SK-N-SH treated with all-trans-retinoic acid at 6 μM for 48 hours (cell line): Measurements from ENCODE around the gene SWSAP1.

Experiments used
- ARNTL ChIP-seq: fragments of 450-650 bp; formaldehyde crosslinking; IDR thresholded peaks from 2 replicates; pipeline ENCODE4 v1.5.0; 2020; ENCODE audit warnings: low read depth, mild to moderate bottlenecking, moderate library complexity, borderline replicate concordance
- BACH2 ChIP-seq: fragments of 250-450 bp; sonication (Bioruptor Pico); IDR thresholded peaks from 2 replicates; pipeline ENCODE4 v1.9.0; 2021; ENCODE audit warnings: mild to moderate bottlenecking, borderline replicate concordance
- CSDC2 ChIP-seq: fragments of 250-450 bp; sonication (Bioruptor Pico); IDR thresholded peaks from 2 replicates; pipeline ENCODE4 v1.5.0; 2020; ENCODE audit warnings: mild to moderate bottlenecking, moderate library complexity
- ESRRG ChIP-seq: fragments of 250-450 bp; sonication (Bioruptor Pico); IDR thresholded peaks from 2 replicates; pipeline ENCODE4 v1.6.1; 2021; ENCODE audit warnings: mild to moderate bottlenecking
- PPARA ChIP-seq: fragments of 250-450 bp; sonication (Bioruptor Pico); IDR thresholded peaks from 2 replicates; pipeline ENCODE4 v1.5.0; 2020; ENCODE audit warnings: mild to moderate bottlenecking, borderline replicate concordance
- SNAI2 ChIP-seq: fragments of 250-450 bp; sonication (Bioruptor Pico); IDR thresholded peaks from 2 replicates; pipeline ENCODE4 v1.5.0; 2020; ENCODE audit warnings: mild to moderate bottlenecking, moderate library complexity
- ZC3H10 ChIP-seq: fragments of 250-450 bp; sonication (Bioruptor Pico); IDR thresholded peaks from 2 replicates; pipeline ENCODE4 v1.5.1; 2021; ENCODE audit warnings: mild to moderate bottlenecking, moderate library complexity
- ZFP3 ChIP-seq: fragments of 250-450 bp; sonication (Bioruptor Pico); IDR thresholded peaks from 2 replicates; pipeline ENCODE4 v1.5.0; 2020; ENCODE audit warnings: mild to moderate bottlenecking, moderate library complexity
- ZFP30 ChIP-seq: fragments of 450-650 bp; formaldehyde crosslinking; IDR thresholded peaks from 2 replicates; pipeline ENCODE4 v1.5.0; 2022; ENCODE audit warnings: mild to moderate bottlenecking, moderate library complexity
- ZNF70 ChIP-seq: fragments of 450-650 bp; formaldehyde crosslinking; IDR thresholded peaks from 2 replicates; pipeline ENCODE4 v1.5.0; 2020; ENCODE audit warnings: mild to moderate bottlenecking, moderate library complexity
- ZNF8 ChIP-seq: fragments of 450-650 bp; formaldehyde crosslinking; IDR thresholded peaks from 2 replicates; pipeline ENCODE4 v1.5.0; 2020; ENCODE audit warnings: mild to moderate bottlenecking, moderate library complexity
- TF ChIP-seq, protein P1 (sequence below): fragments of 250-450 bp; sonication (Bioruptor Pico); IDR thresholded peaks from 2 replicates; pipeline ENCODE4 v1.8.0; 2021; ENCODE audit warnings: low read depth, mild to moderate bottlenecking, moderate library complexity, borderline replicate concordance
- TF ChIP-seq, protein P2 (sequence below): fragments of 250-450 bp; sonication (Bioruptor Pico); IDR thresholded peaks from 2 replicates; pipeline ENCODE4 v1.8.0; 2020; ENCODE audit warnings: mild to moderate bottlenecking, moderate library complexity, borderline replicate concordance

GRCh38 chr19:11373166-11373884 lies 1.1 kb upstream of the SWSAP1 start:
- TF ChIP-seq, protein P1, sequence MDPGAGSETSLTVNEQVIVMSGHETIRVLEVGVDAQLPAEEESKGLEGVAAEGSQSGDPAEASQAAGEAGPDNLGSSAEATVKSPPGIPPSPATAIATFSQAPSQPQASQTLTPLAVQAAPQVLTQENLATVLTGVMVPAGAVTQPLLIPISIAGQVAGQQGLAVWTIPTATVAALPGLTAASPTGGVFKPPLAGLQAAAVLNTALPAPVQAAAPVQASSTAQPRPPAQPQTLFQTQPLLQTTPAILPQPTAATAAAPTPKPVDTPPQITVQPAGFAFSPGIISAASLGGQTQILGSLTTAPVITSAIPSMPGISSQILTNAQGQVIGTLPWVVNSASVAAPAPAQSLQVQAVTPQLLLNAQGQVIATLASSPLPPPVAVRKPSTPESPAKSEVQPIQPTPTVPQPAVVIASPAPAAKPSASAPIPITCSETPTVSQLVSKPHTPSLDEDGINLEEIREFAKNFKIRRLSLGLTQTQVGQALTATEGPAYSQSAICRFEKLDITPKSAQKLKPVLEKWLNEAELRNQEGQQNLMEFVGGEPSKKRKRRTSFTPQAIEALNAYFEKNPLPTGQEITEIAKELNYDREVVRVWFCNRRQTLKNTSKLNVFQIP (CRISPR knock-in tag), result no peak
- TF ChIP-seq ESRRG (CRISPR knock-in tag), result no peak
- TF ChIP-seq, protein P2, sequence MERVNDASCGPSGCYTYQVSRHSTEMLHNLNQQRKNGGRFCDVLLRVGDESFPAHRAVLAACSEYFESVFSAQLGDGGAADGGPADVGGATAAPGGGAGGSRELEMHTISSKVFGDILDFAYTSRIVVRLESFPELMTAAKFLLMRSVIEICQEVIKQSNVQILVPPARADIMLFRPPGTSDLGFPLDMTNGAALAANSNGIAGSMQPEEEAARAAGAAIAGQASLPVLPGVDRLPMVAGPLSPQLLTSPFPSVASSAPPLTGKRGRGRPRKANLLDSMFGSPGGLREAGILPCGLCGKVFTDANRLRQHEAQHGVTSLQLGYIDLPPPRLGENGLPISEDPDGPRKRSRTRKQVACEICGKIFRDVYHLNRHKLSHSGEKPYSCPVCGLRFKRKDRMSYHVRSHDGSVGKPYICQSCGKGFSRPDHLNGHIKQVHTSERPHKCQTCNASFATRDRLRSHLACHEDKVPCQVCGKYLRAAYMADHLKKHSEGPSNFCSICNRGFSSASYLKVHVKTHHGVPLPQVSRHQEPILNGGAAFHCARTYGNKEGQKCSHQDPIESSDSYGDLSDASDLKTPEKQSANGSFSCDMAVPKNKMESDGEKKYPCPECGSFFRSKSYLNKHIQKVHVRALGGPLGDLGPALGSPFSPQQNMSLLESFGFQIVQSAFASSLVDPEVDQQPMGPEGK, result no peak
- no peak for TF ChIP-seq ARNTL (CRISPR knock-in tag)
- TF ChIP-seq CSDC2, result no peak
- TF ChIP-seq SNAI2, result no peak
- TF ChIP-seq PPARA (CRISPR knock-in tag), result no peak
- TF ChIP-seq ZNF8 (CRISPR knock-in tag), result no peak
- TF ChIP-seq ZFP3 (CRISPR knock-in tag), result no peak
- no peak for TF ChIP-seq BACH2 (CRISPR knock-in tag)
- no peak for TF ChIP-seq ZNF70 (CRISPR knock-in tag)
- TF ChIP-seq ZC3H10 (CRISPR knock-in tag), result no peak
- TF ChIP-seq ZFP30 (CRISPR knock-in tag), result no peak
